ENCODE measurements around the gene LAIR1. TPM values are rescaled to one million over a fixed set of nuclear protein-coding genes. Genes with fewer than 3 reads are reported as not detected.
"Not testable (repeated sequence)": the region's sequence is repeated elsewhere in the genome, so short reads cannot be mapped to it uniquely, and the experiment has no call there.

LAIR1 gene
- total and polyA plus RNA-seq, 5 experiments from 2014 or later, result 58.3 to 104 (median 67.4) TPM

- DNase-seq (no peak), ATAC-seq (no peak)
- Mint-ChIP-seq H3K4me3 (no peak overlapping the region), H3K27ac (no peak overlapping the region), H3K36me3 (no peaks in the 10 kb centered on the region), H3K27me3 (peaks cover 0 to 12% (median 6%) of the 10 kb centered on the region in 5 donors), H3K9me3 (no peaks in the 10 kb centered on the region), H3K4me1 (peaks cover 19 to 44% (median 39%) of the 10 kb centered on the region in 4 donors)
- POLR2A ChIA-PET, result interaction anchor here (1.3 to 2.6 kb wide), 5 partner anchors 13 to 233 kb away, joined by 4 to 13 read pairs (median 7); partner anchors contain the start of gene LENG1
Observed at GRCh38 chr19:54392105-54392504, 27.4 kb upstream of the LAIR1 start.

GRCh38 chr19:54391589-54392061 lies 26.9 kb upstream of the LAIR1 start:
- no peak for DNase-seq
- no peak overlapping the region for H3K4me3 Mint-ChIP-seq
- POLR2A ChIA-PET, result interaction anchor here (0.6 to 3.9 kb wide), 8 partner anchors 13 to 233 kb away, joined by 3 to 31 read pairs (median 8); partner anchors contain the start of gene LENG1
- H3K27ac Mint-ChIP-seq, result no peak overlapping the region
- no peak for ATAC-seq
- peaks cover 0 to 12% (median 6%) of the 10 kb centered on the region in 5 donors for H3K27me3 Mint-ChIP-seq
- H3K4me1 Mint-ChIP-seq, result peaks cover 19 to 45% (median 39%) of the 10 kb centered on the region in 4 donors
- H3K36me3 Mint-ChIP-seq, result no peaks in the 10 kb centered on the region
- no peaks in the 10 kb centered on the region for H3K9me3 Mint-ChIP-seq

GRCh38 chr19:54390942-54391577 lies 26.3 kb upstream of the LAIR1 start:
- peak; percentile 52 to 88 (median 72) for DNase-seq
- peak overlapping the region; percentile 35 to 91 (median 76) for H3K27ac Mint-ChIP-seq
- no peaks in the 10 kb centered on the region for H3K9me3 Mint-ChIP-seq
- POLR2A ChIA-PET, result interaction anchor here (0.6 to 3.9 kb wide), 11 partner anchors 12 to 232 kb away, joined by 3 to 31 read pairs (median 5); partner anchors contain the start of genes LAIR1 and LENG1
- no peaks in the 10 kb centered on the region for H3K36me3 Mint-ChIP-seq
- H3K4me3 Mint-ChIP-seq, result peak overlapping the region in 9 of 10 donors; percentile 5 to 93 (median 64)
- H3K27me3 Mint-ChIP-seq, result peaks cover 0 to 9% (median 6%) of the 10 kb centered on the region in 5 donors
- ATAC-seq, result peak in 1 of 2 donors; percentile 27
- peaks cover 19 to 45% (median 40%) of the 10 kb centered on the region in 4 donors for H3K4me1 Mint-ChIP-seq

- Mint-ChIP-seq H3K4me1 (peaks cover 25 to 52% (median 45%) of the 10 kb centered on the region in 4 donors), H3K27me3 (peaks cover 0 to 6% (median 4%) of the 10 kb centered on the region in 5 donors), H3K36me3 (no peaks in the 10 kb centered on the region), H3K4me3 (peak overlapping the region; percentile 14 to 99 (median 42)), H3K27ac (peak overlapping the region in 7 of 10 donors; percentile 14 to 91 (median 65)), H3K9me3 (no peaks in the 10 kb centered on the region)
- ATAC-seq (no peak), DNase-seq (no peak)
- POLR2A ChIA-PET, result interaction anchor here (1.1 to 3.9 kb wide), 12 partner anchors 11 to 64 kb away, joined by 4 to 39 read pairs (median 9); partner anchors contain the start of genes LAIR1 and LENG8
Observed at GRCh38 chr19:54389553-54389952, 24.8 kb upstream of the LAIR1 start.

- Mint-ChIP-seq H3K27ac (peak overlapping the region; percentile 88 to 93 (median 90)), H3K4me3 (peak overlapping the region; percentile 89 to 99 (median 91)), H3K9me3 (no peaks in the 10 kb centered on the region), H3K27me3 (peaks cover 0 to 5% (median 2%) of the 10 kb centered on the region in 5 donors), H3K36me3 (no peaks in the 10 kb centered on the region), H3K4me1 (peaks cover 25 to 52% (median 44%) of the 10 kb centered on the region in 4 donors)
- POLR2A ChIA-PET, result interaction anchor here (0.6 to 3.9 kb wide), 17 partner anchors 10 to 252 kb away, joined by 3 to 39 read pairs (median 6); partner anchors contain the start of genes CNOT3, LAIR1 and LENG8
- ATAC-seq (no peak), DNase-seq (no peak)
Observed at GRCh38 chr19:54388802-54389139, 24.0 kb upstream of the LAIR1 start.

GRCh38 chr19:54387991-54388801 lies 23.5 kb upstream of the LAIR1 start:
- Mint-ChIP-seq H3K9me3 (no peaks in the 10 kb centered on the region), H3K4me1 (peaks cover 25 to 52% (median 46%) of the 10 kb centered on the region in 4 donors), H3K27me3 (peaks cover 0 to 4% (median 2%) of the 10 kb centered on the region in 5 donors), H3K36me3 (no peaks in the 10 kb centered on the region), H3K4me3 (peak overlapping the region; percentile 89 to 99 (median 91)), H3K27ac (peak overlapping the region; percentile 88 to 93 (median 90))
- DNase-seq (peak in 6 of 10 donors; percentile 21 to 68 (median 52)), ATAC-seq (peak; percentile 79)
- POLR2A ChIA-PET, result interaction anchor here (0.6 to 3.9 kb wide), 17 partner anchors 9 to 251 kb away, joined by 3 to 39 read pairs (median 6); partner anchors contain the start of genes CNOT3, LAIR1 and LENG8

GRCh38 chr19:54383330-54383729 lies 18.6 kb upstream of the LAIR1 start:
- POLR2A ChIA-PET, result interaction anchor here (0.7 to 0.8 kb wide), 2 partner anchors 61 to 75 kb away, joined by 4 read pairs; no protein-coding TSS in a partner anchor
- H3K27me3 Mint-ChIP-seq, result no peaks in the 10 kb centered on the region

GRCh38 chr19:54382041-54382440 lies 17.3 kb upstream of the LAIR1 start:
- H3K27ac Mint-ChIP-seq, H3K36me3 Mint-ChIP-seq, DNase-seq, H3K4me3 Mint-ChIP-seq, H3K27me3 Mint-ChIP-seq, ATAC-seq, H3K9me3 Mint-ChIP-seq: not testable (repeated sequence)
- POLR2A ChIA-PET, result interaction anchor here (0.6 to 1.1 kb wide), 4 partner anchors 11 to 875 kb away, joined by 3 to 4 read pairs (median 3); no protein-coding TSS in a partner anchor
- H3K4me1 Mint-ChIP-seq, result peaks cover 26 to 48% (median 43%) of the 10 kb centered on the region in 4 donors

More at GRCh38 chr19:54383330-54383729, 18.6 kb upstream of the LAIR1 start:
- Mint-ChIP-seq H3K36me3 (no peaks in the 10 kb centered on the region), H3K4me3 (no peak overlapping the region), H3K27ac (no peak overlapping the region), H3K4me1 (peaks cover 27 to 52% (median 43%) of the 10 kb centered on the region in 4 donors), H3K9me3 (peaks cover 0 to 3% (median 0%) of the 10 kb centered on the region in 9 donors)
- ATAC-seq, result no peak
- no peak for DNase-seq

- Mint-ChIP-seq H3K27ac (peak overlapping the region in 1 of 10 donors; percentile 27), H3K27me3 (no peaks in the 10 kb centered on the region), H3K4me3 (peak overlapping the region in 2 of 10 donors; percentile 23 to 28), H3K9me3 (peaks cover 0 to 3% (median 0%) of the 10 kb centered on the region in 9 donors), H3K4me1 (peaks cover 30 to 57% (median 51%) of the 10 kb centered on the region in 4 donors), H3K36me3 (no peaks in the 10 kb centered on the region)
- POLR2A ChIA-PET, result no interaction called here
- no peak for ATAC-seq
- no peak for DNase-seq
Observed at GRCh38 chr19:54380897-54381296, 16.2 kb upstream of the LAIR1 start.

- H3K36me3 Mint-ChIP-seq, result no peaks in the 10 kb centered on the region
- peaks cover 0 to 3% (median 0%) of the 10 kb centered on the region in 9 donors for H3K9me3 Mint-ChIP-seq
- peaks cover 34 to 66% (median 62%) of the 10 kb centered on the region in 4 donors for H3K4me1 Mint-ChIP-seq
- DNase-seq (no peak), ATAC-seq (no peak)
- peak overlapping the region in 4 of 10 donors; percentile 15 to 79 (median 53) for H3K27ac Mint-ChIP-seq
- POLR2A ChIA-PET, result interaction anchor here (0.8 to 2.7 kb wide), 10 partner anchors 9 to 190 kb away, joined by 3 to 39 read pairs (median 4); partner anchors contain the start of genes LAIR1 and MBOAT7
- H3K4me3 Mint-ChIP-seq, result peak overlapping the region in 8 of 10 donors; percentile 4 to 74 (median 58)
- H3K27me3 Mint-ChIP-seq, result no peaks in the 10 kb centered on the region
Observed at GRCh38 chr19:54379187-54379678, 14.5 kb upstream of the LAIR1 start.

- Mint-ChIP-seq H3K4me1 (peaks cover 41 to 83% (median 81%) of the 10 kb centered on the region in 4 donors), H3K4me3 (peak overlapping the region in 9 of 10 donors; percentile 31 to 70 (median 56)), H3K27ac (peak overlapping the region in 8 of 10 donors; percentile 49 to 91 (median 78)), H3K27me3 (no peaks in the 10 kb centered on the region), H3K36me3 (no peaks in the 10 kb centered on the region), H3K9me3 (peaks cover 0 to 3% (median 0%) of the 10 kb centered on the region in 9 donors)
- POLR2A ChIA-PET, result interaction anchor here (0.6 to 1.3 kb wide), 8 partner anchors 9 to 1263 kb away, joined by 3 to 14 read pairs (median 4); no protein-coding TSS in a partner anchor
- DNase-seq, result no peak
- no peak for ATAC-seq
Observed at GRCh38 chr19:54376610-54377285, 12.0 kb upstream of the LAIR1 start.
